ENCODE results near the gene MSANTD3. TPM values are rescaled to one million over a fixed set of nuclear protein-coding genes. Genes with fewer than 3 reads are reported as not detected.
A peak's percentile ranks its signal among the peaks of the same experiment; 100 is the strongest.

MSANTD3 gene, protein sequence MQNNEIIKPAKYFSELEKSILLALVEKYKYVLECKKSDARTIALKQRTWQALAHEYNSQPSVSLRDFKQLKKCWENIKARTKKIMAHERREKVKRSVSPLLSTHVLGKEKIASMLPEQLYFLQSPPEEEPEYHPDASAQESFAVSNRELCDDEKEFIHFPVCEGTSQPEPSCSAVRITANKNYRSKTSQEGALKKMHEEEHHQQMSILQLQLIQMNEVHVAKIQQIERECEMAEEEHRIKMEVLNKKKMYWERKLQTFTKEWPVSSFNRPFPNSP
- 1 to 10 TPM; 5.9 to 7.3 TPM for total RNA-seq
- polyA plus RNA-seq: 1 to 10 TPM; 4.3 to 7.4 TPM

DNA sequence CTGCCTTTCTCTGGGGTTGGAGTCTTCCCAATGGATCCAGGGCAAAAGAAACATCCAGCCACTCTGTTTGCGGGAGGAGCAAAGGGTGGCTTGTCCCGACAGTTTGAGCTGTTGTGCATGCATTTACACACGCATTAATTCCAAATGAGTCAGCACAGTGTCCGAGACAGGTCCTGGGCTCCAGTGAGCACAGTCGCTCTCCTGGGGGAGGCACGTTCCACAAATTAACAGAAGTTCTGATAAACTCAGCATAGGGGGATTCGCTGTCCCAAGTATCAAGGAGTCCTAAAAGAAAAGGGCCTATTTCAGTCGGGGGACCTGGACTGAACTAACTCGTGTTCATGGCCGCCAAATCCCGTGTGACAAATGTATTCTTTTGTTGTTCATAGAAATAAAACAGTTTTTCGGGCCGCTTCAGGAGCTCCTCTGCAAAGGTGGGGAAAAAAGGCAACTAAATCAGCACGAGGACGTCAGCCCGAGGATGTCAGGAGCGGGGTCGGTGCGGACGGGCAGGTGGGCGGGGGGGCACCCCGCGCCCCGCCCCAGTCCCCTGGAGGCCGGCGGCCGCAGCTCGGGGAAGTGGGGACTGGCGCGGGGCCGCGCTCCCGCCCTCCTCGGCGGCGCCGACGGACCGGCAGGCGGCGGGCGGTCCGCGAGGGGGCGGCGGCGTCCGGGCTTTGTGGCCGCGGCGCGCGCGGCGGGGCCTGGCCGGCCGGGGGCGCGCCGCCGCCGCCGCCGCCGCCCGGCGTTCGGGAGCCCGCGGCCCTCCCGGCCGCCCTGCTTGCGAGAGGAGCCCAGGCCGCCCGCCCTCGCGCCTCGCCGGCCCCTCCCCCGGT is at the start of gene MSANTD3:
MSANTD3 (plus strand) TSS at position 614 of the 836 bp plus-strand sequence. CDS start 14,796 bp downstream, outside the sequence.
- H3K4me3 ChIP-seq (ENCODE audit: low read depth in 1 of 3, low read length in 3 of 3): peak within 1 kb of the TSS; percentile 65 to 93 (median 77)
- peak within 1 kb of the TSS; percentile 84 to 91 for H3K27ac ChIP-seq (ENCODE audit: low read depth in 1 of 2, low read length in 2 of 2)

More for the DNA sequence above, at the start of gene MSANTD3:
- Histone ChIP-seq H3K4me1 (ENCODE audit: control insufficient read depth in 4 of 4, insufficient read depth in 4 of 4, low read length in 3 of 4) (peaks cover 0 to 16% (median 11%) of the 10 kb centered on the region in 4 donors), H3K9me3 (ENCODE audit: control insufficient read depth in 4 of 4, low read length in 3 of 4) (no peaks in the 10 kb centered on the region), H3K9ac (ENCODE audit: low read depth in 1 of 2, low read length in 2 of 2) (peak within 1 kb of the TSS; percentile 62 to 83), H3K27me3 (ENCODE audit: control insufficient read depth in 4 of 4, insufficient read depth in 4 of 4, low read length in 3 of 4) (no peaks in the 10 kb centered on the region), H3K36me3 (ENCODE audit: control insufficient read depth in 4 of 4, insufficient read depth in 3 of 4, low read depth in 1 of 4, low read length in 3 of 4) (no peaks in the 10 kb centered on the region)
- DNase-seq (ENCODE audit: low spot score): peak; percentile 58
- TF ChIP-seq RAD21 (IDR thresholded peaks at IDR 0.05) (no peak), HNF4G (IDR thresholded peaks at IDR 0.05) (no peak), HNF4A (conservative IDR thresholded peaks at IDR 0.05) (peak in 1 of 2 donors; percentile 42), FOXA1 (IDR thresholded peaks at IDR 0.05) (no peak), EGR1 (IDR thresholded peaks at IDR 0.05; ENCODE audit: low read depth in 2 of 2) (no peak), TAF1 (conservative IDR thresholded peaks at IDR 0.05) (peak; percentile 76), FOXA2 (IDR thresholded peaks at IDR 0.05) (no peak), GABPA (IDR thresholded peaks at IDR 0.05 in 1 of 2, conservative IDR thresholded peaks at IDR 0.05 in 1 of 2) (no peak), NR2F2 (IDR thresholded peaks at IDR 0.05) (no peak), SP1 (IDR thresholded peaks at IDR 0.05) (peak; percentile 18), JUND (IDR thresholded peaks at IDR 0.05) (peak; percentile 15 to 39), YY1 (IDR thresholded peaks at IDR 0.05) (peak; percentile 74), RXRA (IDR thresholded peaks at IDR 0.05) (peak in 1 of 2 donors; percentile 23)
- TF ChIP-seq, protein P1, sequence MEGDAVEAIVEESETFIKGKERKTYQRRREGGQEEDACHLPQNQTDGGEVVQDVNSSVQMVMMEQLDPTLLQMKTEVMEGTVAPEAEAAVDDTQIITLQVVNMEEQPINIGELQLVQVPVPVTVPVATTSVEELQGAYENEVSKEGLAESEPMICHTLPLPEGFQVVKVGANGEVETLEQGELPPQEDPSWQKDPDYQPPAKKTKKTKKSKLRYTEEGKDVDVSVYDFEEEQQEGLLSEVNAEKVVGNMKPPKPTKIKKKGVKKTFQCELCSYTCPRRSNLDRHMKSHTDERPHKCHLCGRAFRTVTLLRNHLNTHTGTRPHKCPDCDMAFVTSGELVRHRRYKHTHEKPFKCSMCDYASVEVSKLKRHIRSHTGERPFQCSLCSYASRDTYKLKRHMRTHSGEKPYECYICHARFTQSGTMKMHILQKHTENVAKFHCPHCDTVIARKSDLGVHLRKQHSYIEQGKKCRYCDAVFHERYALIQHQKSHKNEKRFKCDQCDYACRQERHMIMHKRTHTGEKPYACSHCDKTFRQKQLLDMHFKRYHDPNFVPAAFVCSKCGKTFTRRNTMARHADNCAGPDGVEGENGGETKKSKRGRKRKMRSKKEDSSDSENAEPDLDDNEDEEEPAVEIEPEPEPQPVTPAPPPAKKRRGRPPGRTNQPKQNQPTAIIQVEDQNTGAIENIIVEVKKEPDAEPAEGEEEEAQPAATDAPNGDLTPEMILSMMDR (IDR thresholded peaks at IDR 0.05; ENCODE audit: low read depth, low read length, missing input control): peak; percentile 31
- TF ChIP-seq, protein P2, sequence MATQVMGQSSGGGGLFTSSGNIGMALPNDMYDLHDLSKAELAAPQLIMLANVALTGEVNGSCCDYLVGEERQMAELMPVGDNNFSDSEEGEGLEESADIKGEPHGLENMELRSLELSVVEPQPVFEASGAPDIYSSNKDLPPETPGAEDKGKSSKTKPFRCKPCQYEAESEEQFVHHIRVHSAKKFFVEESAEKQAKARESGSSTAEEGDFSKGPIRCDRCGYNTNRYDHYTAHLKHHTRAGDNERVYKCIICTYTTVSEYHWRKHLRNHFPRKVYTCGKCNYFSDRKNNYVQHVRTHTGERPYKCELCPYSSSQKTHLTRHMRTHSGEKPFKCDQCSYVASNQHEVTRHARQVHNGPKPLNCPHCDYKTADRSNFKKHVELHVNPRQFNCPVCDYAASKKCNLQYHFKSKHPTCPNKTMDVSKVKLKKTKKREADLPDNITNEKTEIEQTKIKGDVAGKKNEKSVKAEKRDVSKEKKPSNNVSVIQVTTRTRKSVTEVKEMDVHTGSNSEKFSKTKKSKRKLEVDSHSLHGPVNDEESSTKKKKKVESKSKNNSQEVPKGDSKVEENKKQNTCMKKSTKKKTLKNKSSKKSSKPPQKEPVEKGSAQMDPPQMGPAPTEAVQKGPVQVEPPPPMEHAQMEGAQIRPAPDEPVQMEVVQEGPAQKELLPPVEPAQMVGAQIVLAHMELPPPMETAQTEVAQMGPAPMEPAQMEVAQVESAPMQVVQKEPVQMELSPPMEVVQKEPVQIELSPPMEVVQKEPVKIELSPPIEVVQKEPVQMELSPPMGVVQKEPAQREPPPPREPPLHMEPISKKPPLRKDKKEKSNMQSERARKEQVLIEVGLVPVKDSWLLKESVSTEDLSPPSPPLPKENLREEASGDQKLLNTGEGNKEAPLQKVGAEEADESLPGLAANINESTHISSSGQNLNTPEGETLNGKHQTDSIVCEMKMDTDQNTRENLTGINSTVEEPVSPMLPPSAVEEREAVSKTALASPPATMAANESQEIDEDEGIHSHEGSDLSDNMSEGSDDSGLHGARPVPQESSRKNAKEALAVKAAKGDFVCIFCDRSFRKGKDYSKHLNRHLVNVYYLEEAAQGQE (IDR thresholded peaks at IDR 0.05): peak; percentile 79
- TF ChIP-seq, protein P3, sequence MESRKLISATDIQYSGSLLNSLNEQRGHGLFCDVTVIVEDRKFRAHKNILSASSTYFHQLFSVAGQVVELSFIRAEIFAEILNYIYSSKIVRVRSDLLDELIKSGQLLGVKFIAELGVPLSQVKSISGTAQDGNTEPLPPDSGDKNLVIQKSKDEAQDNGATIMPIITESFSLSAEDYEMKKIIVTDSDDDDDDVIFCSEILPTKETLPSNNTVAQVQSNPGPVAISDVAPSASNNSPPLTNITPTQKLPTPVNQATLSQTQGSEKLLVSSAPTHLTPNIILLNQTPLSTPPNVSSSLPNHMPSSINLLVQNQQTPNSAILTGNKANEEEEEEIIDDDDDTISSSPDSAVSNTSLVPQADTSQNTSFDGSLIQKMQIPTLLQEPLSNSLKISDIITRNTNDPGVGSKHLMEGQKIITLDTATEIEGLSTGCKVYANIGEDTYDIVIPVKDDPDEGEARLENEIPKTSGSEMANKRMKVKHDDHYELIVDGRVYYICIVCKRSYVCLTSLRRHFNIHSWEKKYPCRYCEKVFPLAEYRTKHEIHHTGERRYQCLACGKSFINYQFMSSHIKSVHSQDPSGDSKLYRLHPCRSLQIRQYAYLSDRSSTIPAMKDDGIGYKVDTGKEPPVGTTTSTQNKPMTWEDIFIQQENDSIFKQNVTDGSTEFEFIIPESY (IDR thresholded peaks at IDR 0.05): no peak
- TF ChIP-seq, protein P4, sequence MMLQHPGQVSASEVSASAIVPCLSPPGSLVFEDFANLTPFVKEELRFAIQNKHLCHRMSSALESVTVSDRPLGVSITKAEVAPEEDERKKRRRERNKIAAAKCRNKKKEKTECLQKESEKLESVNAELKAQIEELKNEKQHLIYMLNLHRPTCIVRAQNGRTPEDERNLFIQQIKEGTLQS (IDR thresholded peaks at IDR 0.05): no peak
- TF ChIP-seq, protein P5, sequence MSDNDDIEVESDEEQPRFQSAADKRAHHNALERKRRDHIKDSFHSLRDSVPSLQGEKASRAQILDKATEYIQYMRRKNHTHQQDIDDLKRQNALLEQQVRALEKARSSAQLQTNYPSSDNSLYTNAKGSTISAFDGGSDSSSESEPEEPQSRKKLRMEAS (IDR thresholded peaks at IDR 0.05): no peak
- WGBS: 1% methylated on average over 80 of the region's 80 CpGs
